HG03108 (cell line): ENCODE data around the gene PZP.
"Not testable (repeated sequence)": the region's sequence is repeated elsewhere in the genome, so short reads cannot be mapped to it uniquely, and the experiment has no call there.

Source experiments
- ATAC-seq: cut with Tn5 transposase; IDR thresholded peaks from one replicate; pipeline ENCODE4 v1.9.1; 2021; ENCODE audit warnings: moderate library complexity; ENCODE audit not compliant: unreplicated experiment

The PZP gene

GRCh38 chr12:9198012-9198411 is 10.2 kb downstream of the PZP start:
- ATAC-seq, result no peak

- no peak for ATAC-seq
Observed at GRCh38 chr12:9184276-9184675, 23.9 kb downstream of the PZP start.

GRCh38 chr12:9180810-9181209 is 27.4 kb downstream of the PZP start:
- no peak for ATAC-seq

GRCh38 chr12:9179781-9180180 is 28.4 kb downstream of the PZP start:
- no peak for ATAC-seq

- no peak for ATAC-seq
Observed at GRCh38 chr12:9169979-9170634, 38.1 kb downstream of the PZP start.

GRCh38 chr12:9167345-9167744 is 40.9 kb downstream of the PZP start:
- ATAC-seq, result not testable (repeated sequence)

- no peak for ATAC-seq
Observed at GRCh38 chr12:9163392-9163791, 44.8 kb downstream of the PZP start.

GRCh38 chr12:9156119-9156518 is 52.1 kb downstream of the PZP start:
- ATAC-seq, result no peak

- no peak for ATAC-seq
Observed at GRCh38 chr12:9149372-9149771, 58.8 kb downstream of the PZP start.

- ATAC-seq, result no peak
Observed at GRCh38 chr12:9148926-9149325, 59.3 kb downstream of the PZP start.

GRCh38 chr12:9147461-9147860 is 60.7 kb downstream of the PZP start:
- no peak for ATAC-seq

- no peak for ATAC-seq
Observed at GRCh38 chr12:9144730-9145106, 63.5 kb downstream of the PZP start.

GRCh38 chr12:9143929-9144729 is 64.1 kb downstream of the PZP start:
- no peak for ATAC-seq

- ATAC-seq, result no peak
Observed at GRCh38 chr12:9143137-9143536, 65.1 kb downstream of the PZP start.

GRCh38 chr12:9139588-9140290 is 68.5 kb downstream of the PZP start:
- ATAC-seq, result not testable (repeated sequence)

- ATAC-seq, result no peak
Observed at GRCh38 chr12:9135903-9136310, 72.3 kb downstream of the PZP start.

- no peak for ATAC-seq
Observed at GRCh38 chr12:9134981-9135628, 73.1 kb downstream of the PZP start.

GRCh38 chr12:9133216-9133916 is 74.8 kb downstream of the PZP start:
- ATAC-seq, result no peak

GRCh38 chr12:9132008-9132535 is 76.1 kb downstream of the PZP start:
- ATAC-seq, result no peak

GRCh38 chr12:9130244-9130643 is 78.0 kb downstream of the PZP start:
- ATAC-seq, result no peak
